Neutrophil (primary cell): ENCODE results near the gene GNAL.
"Not testable (repeated sequence)": the region's sequence is repeated elsewhere in the genome, so short reads cannot be mapped to it uniquely, and the experiment has no call there.

Experiments
- H3K27ac ChIP-seq: fragments of 200-600 bp; sonication (generic); 2 replicates; pipeline ENCODE4 v1.5.1; 2016; ENCODE audit warnings: mild to moderate bottlenecking, moderate library complexity
- H3K27me3 ChIP-seq: fragments of 200-600 bp; sonication (generic); 2 replicates; pipeline ENCODE4 v1.6.0; 2016; ENCODE audit warnings: mild to moderate bottlenecking
- H3K36me3 ChIP-seq: fragments of 200-600 bp; sonication (generic); 2 replicates; pipeline ENCODE4 v1.5.1; 2017
- H3K4me1 ChIP-seq, 2 experiments: fragments of 200-600 bp in 1 of 2; sonication (generic) in 1 of 2; 1 replicate in 1 of 2; 2 replicates in 1 of 2; pipeline versions ENCODE4 v1.5.1 to v1.6.1; 2013 to 2016; ENCODE audit warnings: low read depth in 1 of 2, low read length in 1 of 2, mild to moderate bottlenecking in 1 of 2, moderate library complexity in 1 of 2; ENCODE audit not compliant: control insufficient read depth in 1 of 2, insufficient read depth in 1 of 2
- H3K4me3 ChIP-seq, 2 experiments: fragments of 200-600 bp in 1 of 2; sonication (generic) in 1 of 2; 1 replicate in 1 of 2; 2 replicates in 1 of 2; pipeline ENCODE4 v1.5.1; 2013 to 2016; ENCODE audit warnings: low read depth in 1 of 2, low read length in 1 of 2, mild to moderate bottlenecking in 1 of 2, moderate library complexity in 1 of 2
- H3K9me3 ChIP-seq: fragments of 200-600 bp; sonication (generic); 2 replicates; pipeline ENCODE4 v1.5.1; 2016
- CTCF ChIP-seq: fragments of 200-600 bp; sonication (generic); IDR thresholded peaks from 2 replicates; pipeline ENCODE4 v1.5.1; 2016; ENCODE audit warnings: antibody characterized with exemption

The GNAL gene

GRCh38 chr18:11851806-11852337, 162.8 kb downstream of the GNAL start:
- Histone ChIP-seq H3K27me3 (no peaks in the 10 kb centered on the region), H3K9me3 (no peaks in the 10 kb centered on the region), H3K36me3 (peaks cover 17% of the 10 kb centered on the region), H3K4me1 (peaks cover 52 to 55% of the 10 kb centered on the region in 2 experiments), H3K27ac (peak overlapping the region; percentile 92), H3K4me3 (peak overlapping the region; percentile 76 to 88)
- no peak for TF ChIP-seq CTCF

- peaks cover 17% of the 10 kb centered on the region for H3K36me3 ChIP-seq
- H3K27me3 ChIP-seq = peaks cover 16% of the 10 kb centered on the region
- peaks cover 56 to 62% of the 10 kb centered on the region in 2 experiments for H3K4me1 ChIP-seq
- peak overlapping the region; percentile 92 for H3K27ac ChIP-seq
- H3K4me3 ChIP-seq, H3K9me3 ChIP-seq: not testable (repeated sequence)
Observed at GRCh38 chr18:11854554-11854953, 165.5 kb downstream of the GNAL start.

GRCh38 chr18:11857177-11857887, 168.3 kb downstream of the GNAL start:
- Histone ChIP-seq H3K27ac (peak overlapping the region; percentile 71), H3K27me3 (peaks cover 23% of the 10 kb centered on the region), H3K4me3 (no peak overlapping the region), H3K9me3 (no peaks in the 10 kb centered on the region), H3K4me1 (peaks cover 33 to 46% of the 10 kb centered on the region in 2 experiments), H3K36me3 (peaks cover 17% of the 10 kb centered on the region)
- TF ChIP-seq CTCF = no peak

GRCh38 chr18:11859282-11859830, 170.3 kb downstream of the GNAL start:
- no peak for TF ChIP-seq CTCF
- Histone ChIP-seq H3K4me3 (no peak overlapping the region), H3K4me1 (peaks cover 12 to 25% of the 10 kb centered on the region in 2 experiments), H3K9me3 (no peaks in the 10 kb centered on the region), H3K27ac (no peak overlapping the region), H3K27me3 (peaks cover 28% of the 10 kb centered on the region), H3K36me3 (peaks cover 9% of the 10 kb centered on the region)

GRCh38 chr18:11859903-11860407, 170.9 kb downstream of the GNAL start:
- Histone ChIP-seq H3K36me3 (peaks cover 6% of the 10 kb centered on the region), H3K9me3 (no peaks in the 10 kb centered on the region), H3K4me1 (peaks cover 7 to 19% of the 10 kb centered on the region in 2 experiments), H3K27ac (no peak overlapping the region), H3K4me3 (no peak overlapping the region), H3K27me3 (peaks cover 34% of the 10 kb centered on the region)
- no peak for TF ChIP-seq CTCF
